NCI-H748 treated with DMSO at 0.1 percent for 48 hours (cell line): ENCODE data around the gene POU2F2.
A peak's percentile ranks its signal among the peaks of the same experiment; 100 is the strongest.

ENCODE experiments used
- DNase-seq: peaks from one replicate; lab custom pipeline; 2025; lab: John Stamatoyannopoulos, UW

Gene POU2F2

GRCh38 chr19:42079886-42080763 is 52.1 kb downstream of the POU2F2 start:
- no peak for DNase-seq

GRCh38 chr19:42079276-42079669 is 53.0 kb downstream of the POU2F2 start:
- DNase-seq, result no peak

GRCh38 chr19:42078538-42079275 is 53.5 kb downstream of the POU2F2 start:
- no peak for DNase-seq

- DNase-seq, result no peak
These were observed 54.2 kb downstream of the POU2F2 start for GRCh38 chr19:42078058-42078457.

GRCh38 chr19:42076380-42076944 is 55.8 kb downstream of the POU2F2 start:
- DNase-seq, result no peak

GRCh38 chr19:42075616-42076379 is 56.4 kb downstream of the POU2F2 start, which contains the start of gene ZNF574:
TSS of gene ZNF574 (plus strand) at chr19:42076166. CDS start at chr19:42078607, 2,441 bp downstream.
- DNase-seq, result peak; percentile 99

GRCh38 chr19:42075364-42075615 is 57.0 kb downstream of the POU2F2 start:
- DNase-seq, result no peak

GRCh38 chr19:42074513-42075363 is 57.5 kb downstream of the POU2F2 start:
- no peak for DNase-seq

- DNase-seq, result no peak
These were observed 61.0 kb downstream of the POU2F2 start for GRCh38 chr19:42071247-42071646.

GRCh38 chr19:42069619-42070351 is 62.5 kb downstream of the POU2F2 start, which contains the start of gene GRIK5:
TSS of gene GRIK5 (minus strand) at chr19:42070206. CDS start at chr19:42065770, 4,436 bp downstream.
- no peak for DNase-seq

- no peak for DNase-seq
These were observed 63.3 kb downstream of the POU2F2 start for GRCh38 chr19:42068756-42069571.

- no peak for DNase-seq
These were observed 63.9 kb downstream of the POU2F2 start for GRCh38 chr19:42068361-42068755.

GRCh38 chr19:42067315-42067888 is 64.8 kb downstream of the POU2F2 start:
- no peak for DNase-seq

- DNase-seq, result peak; percentile 87
These were observed 66.0 kb downstream of the POU2F2 start for GRCh38 chr19:42066075-42066754.

- no peak for DNase-seq
These were observed 66.7 kb downstream of the POU2F2 start for GRCh38 chr19:42065511-42065910.

GRCh38 chr19:42065051-42065450 is 67.2 kb downstream of the POU2F2 start:
- DNase-seq, result no peak

GRCh38 chr19:42064432-42064831 is 67.8 kb downstream of the POU2F2 start:
- no peak for DNase-seq

GRCh38 chr19:42062381-42062780 is 69.9 kb downstream of the POU2F2 start:
- no peak for DNase-seq

- no peak for DNase-seq
These were observed 72.1 kb downstream of the POU2F2 start for GRCh38 chr19:42060117-42060516.
